GM23248 (cell line): ENCODE data around the gene USP36.

Source experiments
- EZH2 ChIP-seq: fragments of 200-600 bp; sonication (generic); IDR thresholded peaks from 2 replicates; pipeline ENCODE4 v1.6.1; 2018; ENCODE audit warnings: antibody characterized with exemption, mild to moderate bottlenecking; ENCODE audit not compliant: insufficient read depth, poor library complexity, severe bottlenecking
- EZH2phosphoT487 ChIP-seq: fragments of 200-600 bp; sonication (generic); IDR thresholded peaks from 2 replicates; pipeline ENCODE4 v1.6.1; 2018; ENCODE audit warnings: antibody characterized with exemption, moderate library complexity, mild to moderate bottlenecking, low read depth; ENCODE audit not compliant: insufficient read depth

DNA sequence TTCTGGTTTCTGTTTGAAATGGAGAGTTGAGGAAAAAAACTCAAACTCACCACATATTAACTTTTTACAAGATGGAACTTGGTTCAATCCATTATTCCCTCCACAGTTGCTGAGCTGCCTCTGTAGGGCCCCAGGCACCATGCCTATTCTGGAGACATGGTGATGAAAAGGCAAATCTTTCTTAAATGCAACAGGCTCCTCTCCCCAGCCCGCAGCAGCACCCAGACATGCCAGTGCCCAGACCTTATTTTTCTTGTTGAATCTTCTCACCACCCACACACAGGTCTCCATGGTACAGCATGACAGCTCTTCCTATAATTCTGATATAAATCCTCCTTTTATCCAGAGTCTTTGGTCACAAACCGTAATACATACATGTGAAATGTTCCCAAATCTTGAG is 66.2 kb downstream of the USP36 start:
- TF ChIP-seq EZH2phosphoT487 (no peak), EZH2 (no peak)
